H1 (cell line): ENCODE results near the gene CASTOR1. TPM values are rescaled to one million over a fixed set of nuclear protein-coding genes. Genes with fewer than 3 reads are reported as not detected.

ENCODE experiments used
- CTCF ChIA-PET: fragments of 300-600 bp; sonication (Branson Sonifier 250); formaldehyde crosslinking; loops from one replicate; lab custom pipeline; 2021; ENCODE audit not compliant: partially characterized antibody; lab: Charles Lee
- POLR2A ChIA-PET: fragments of 300-600 bp; sonication (Branson Sonifier 250); formaldehyde crosslinking; loops from one replicate; lab custom pipeline; 2021; ENCODE audit warnings: inconsistent platforms; ENCODE audit not compliant: partially characterized antibody; lab: Charles Lee
- DNase-seq, 2 experiments: peaks; one replicate each; pipeline versions ENCODE4 v3.0.0 to v3.0.0-alpha.2; 2010 to 2022; ENCODE audit warnings: low spot score in 2 of 2, low read depth in 1 of 2, mixed read lengths in 1 of 2
- FAIRE-seq: peaks from 2 replicates; lab custom pipeline; 2011; peaks lifted over from hg19 to GRCh38; lab: Jason Lieb, UNC
- H2AFZ ChIP-seq: 2 replicates; pipeline ENCODE4 v1.8.1; 2012; ENCODE audit warnings: low read length, inconsistent platforms
- H2AK5ac ChIP-seq: 2 replicates; pipeline ENCODE4 v1.6.1; 2013; ENCODE audit warnings: low read depth, low read length
- H2BK120ac ChIP-seq: replicated peaks from 2 replicates; pipeline ENCODE3; 2013; ENCODE audit warnings: low read depth, low read length, inconsistent platforms
- H2BK12ac ChIP-seq: 2 replicates; pipeline ENCODE4 v1.6.1; 2013; ENCODE audit warnings: low read depth, low read length
- H2BK15ac ChIP-seq: 2 replicates; pipeline ENCODE4 v1.6.1; 2013; ENCODE audit warnings: low read length
- H2BK20ac ChIP-seq: 2 replicates; pipeline ENCODE4 v1.6.1; 2013; ENCODE audit warnings: low read length
- H2BK5ac ChIP-seq: 2 replicates; pipeline ENCODE4 v1.6.1; 2013; ENCODE audit warnings: low read depth, low read length
- H3K14ac ChIP-seq: 2 replicates; pipeline ENCODE4 v1.6.1; 2013; ENCODE audit warnings: inconsistent platforms; ENCODE audit not compliant: insufficient read length
- H3K18ac ChIP-seq: 2 replicates; pipeline ENCODE4 v1.6.1; 2013; ENCODE audit warnings: low read length; ENCODE audit errors: extremely low read depth
- H3K23ac ChIP-seq: 2 replicates; pipeline ENCODE4 v1.6.1; 2013; ENCODE audit warnings: inconsistent platforms; ENCODE audit not compliant: insufficient read length
- H3K23me2 ChIP-seq: 2 replicates; pipeline ENCODE4 v1.6.1; 2013; ENCODE audit warnings: low read depth, low read length
- H3K27ac ChIP-seq: 2 replicates; pipeline ENCODE4 v1.6.1; 2011; ENCODE audit warnings: low read depth, low read length, inconsistent platforms
- H3K27me3 ChIP-seq, 4 experiments: replicated peaks in 1 of 4; 1 replicate in 1 of 4; 2 replicates in 3 of 4; pipeline versions ENCODE4 v1.6.1 to v1.8.1; 2011 to 2013; ENCODE audit warnings: low read length in 3 of 4, mild to moderate bottlenecking in 3 of 4, inconsistent platforms in 2 of 4, mixed read lengths in 2 of 4, moderate library complexity in 1 of 4; ENCODE audit not compliant: control insufficient read depth in 3 of 4, insufficient read depth in 3 of 4; ENCODE audit errors: extremely low read depth in 1 of 4
- H3K36me3 ChIP-seq, 4 experiments: 2 replicates each; pipeline versions ENCODE4 v1.6.1 to v1.8.1; 2011 to 2013; ENCODE audit warnings: mild to moderate bottlenecking in 4 of 4, low read length in 3 of 4, moderate library complexity in 2 of 4, control low read depth in 1 of 4, inconsistent platforms in 1 of 4; ENCODE audit not compliant: insufficient read depth in 4 of 4, control insufficient read depth in 2 of 4
- H3K4ac ChIP-seq: replicated peaks from 2 replicates; pipeline ENCODE3; 2013; ENCODE audit warnings: low read length, low read depth, mixed read lengths, inconsistent platforms; ENCODE audit not compliant: insufficient read length
- H3K4me1 ChIP-seq, 4 experiments: replicated peaks in 1 of 4; 1 replicate in 1 of 4; 2 replicates in 3 of 4; pipeline versions ENCODE4 v1.6.1 to v1.8.1; 2011 to 2013; ENCODE audit warnings: low read length in 3 of 4, inconsistent platforms in 2 of 4, mixed read lengths in 1 of 4; ENCODE audit not compliant: insufficient read depth in 4 of 4, control insufficient read depth in 3 of 4
- H3K4me2 ChIP-seq, 2 experiments: 2 replicates each; pipeline versions ENCODE4 v1.6.1 to v1.8.1; 2011 to 2013; ENCODE audit warnings: low read depth in 2 of 2, low read length in 2 of 2, control low read depth in 1 of 2, inconsistent platforms in 1 of 2, mild to moderate bottlenecking in 1 of 2; ENCODE audit not compliant: insufficient read depth in 1 of 2
- H3K4me3 ChIP-seq, 4 experiments: fragments of 200-600, 300-600 bp in 1 of 4; sonication (generic), shearing (Covaris generic), sonication (Bioruptor Twin) in 1 of 4; 2 replicates each; pipeline versions ENCODE4 v1.5.1 to v1.8.1; 2011 to 2016; ENCODE audit warnings: low read length in 4 of 4, low read depth in 3 of 4, control low read depth in 2 of 4, inconsistent platforms in 2 of 4, mild to moderate bottlenecking in 2 of 4, mixed read lengths in 1 of 4, moderate library complexity in 1 of 4; ENCODE audit not compliant: insufficient read depth in 2 of 4; ENCODE audit errors: extremely low read depth in 1 of 4
- H3K56ac ChIP-seq: replicated peaks from 2 replicates; pipeline ENCODE3; 2013; ENCODE audit warnings: low read depth, mild to moderate bottlenecking, mixed read lengths, low read length, inconsistent platforms; ENCODE audit not compliant: insufficient read length
- H3K79me1 ChIP-seq: 2 replicates; pipeline ENCODE4 v1.6.1; 2013; ENCODE audit warnings: low read depth, low read length, control low read depth
- H3K79me2 ChIP-seq, 2 experiments: 2 replicates each; pipeline versions ENCODE4 v1.6.1 to v1.8.1; 2012 to 2013; ENCODE audit warnings: low read length in 2 of 2, mild to moderate bottlenecking in 2 of 2, inconsistent platforms in 1 of 2; ENCODE audit not compliant: insufficient read depth in 2 of 2, control insufficient read depth in 1 of 2
- H3K9ac ChIP-seq, 4 experiments: replicated peaks in 1 of 4; 1 replicate in 1 of 4; 2 replicates in 3 of 4; pipeline versions ENCODE4 v1.6.1 to v1.8.1; 2011 to 2013; ENCODE audit warnings: low read depth in 3 of 4, low read length in 3 of 4, control low read depth in 2 of 4, mild to moderate bottlenecking in 2 of 4, moderate library complexity in 2 of 4, inconsistent platforms in 1 of 4; ENCODE audit errors: extremely low read depth in 1 of 4
- H3K9me3 ChIP-seq, 2 experiments: 2 replicates each; pipeline versions ENCODE4 v1.6.1 to v1.8.1; 2012 to 2013; ENCODE audit warnings: mild to moderate bottlenecking in 2 of 2, moderate library complexity in 2 of 2, control low read depth in 1 of 2, inconsistent platforms in 1 of 2, low read depth in 1 of 2, low read length in 1 of 2, mixed read lengths in 1 of 2; ENCODE audit not compliant: insufficient read depth in 2 of 2
- H4K20me1 ChIP-seq, 2 experiments: replicated peaks in 1 of 2; 2 replicates each; pipeline versions ENCODE3 to v1.8.1; 2011 to 2013; ENCODE audit warnings: inconsistent platforms in 2 of 2, low read length in 2 of 2, mild to moderate bottlenecking in 1 of 2; ENCODE audit not compliant: insufficient read depth in 2 of 2, control insufficient read depth in 1 of 2
- H4K5ac ChIP-seq: 2 replicates; pipeline ENCODE4 v1.6.1; 2013; ENCODE audit warnings: low read length, low read depth, mixed read lengths, inconsistent platforms; ENCODE audit not compliant: insufficient read length
- H4K8ac ChIP-seq: 2 replicates; pipeline ENCODE4 v1.8.0; 2013; ENCODE audit warnings: mild to moderate bottlenecking, moderate library complexity, low read length, inconsistent platforms; ENCODE audit not compliant: insufficient read depth; ENCODE audit errors: extremely low read depth
- H4K91ac ChIP-seq: replicated peaks from 2 replicates; pipeline ENCODE3; 2013; ENCODE audit warnings: low read length, mixed read lengths, inconsistent platforms; ENCODE audit not compliant: insufficient read length
- CBX5 ChIP-seq: fragments of 300-800, 300-1000 bp; sonication (generic); IDR thresholded peaks from 2 replicates; pipeline ENCODE4 v1.7.1; 2016; ENCODE audit warnings: antibody characterized with exemption, low read length, low read depth
- NANOG ChIP-seq: IDR thresholded peaks from 2 replicates; pipeline ENCODE4 v1.6.1; 2011; ENCODE audit warnings: low read length, low read depth, mild to moderate bottlenecking, inconsistent platforms; ENCODE audit not compliant: insufficient read depth, poor library complexity, severe bottlenecking
- POU5F1 ChIP-seq: IDR thresholded peaks from 2 replicates; pipeline ENCODE4 v1.6.1; 2011; ENCODE audit warnings: low read depth, mild to moderate bottlenecking, low read length, moderate library complexity
- RXRA ChIP-seq: IDR thresholded peaks from 2 replicates; pipeline ENCODE4 v1.6.1; 2011; ENCODE audit warnings: low read depth, mild to moderate bottlenecking, low read length, moderate library complexity; ENCODE audit not compliant: insufficient read depth
- SAP30 ChIP-seq: fragments of 300-600 bp; sonication (generic); IDR thresholded peaks from 2 replicates; pipeline ENCODE4 v1.7.1; 2012; ENCODE audit warnings: low read length, moderate library complexity, mild to moderate bottlenecking, inconsistent platforms; ENCODE audit not compliant: insufficient read depth, insufficient replicate concordance
- SIRT6 ChIP-seq: IDR thresholded peaks from one replicate; pipeline ENCODE4 v1.7.1; 2012; ENCODE audit warnings: low read length, inconsistent platforms
- SUZ12 ChIP-seq: fragments of 200-600 bp; sonication (generic); IDR thresholded peaks from 2 replicates; pipeline ENCODE4 v1.6.1; 2012; ENCODE audit warnings: mild to moderate bottlenecking, inconsistent platforms, low read length, moderate library complexity, mixed read lengths
- ZNF274 ChIP-seq: IDR thresholded peaks from 2 replicates; pipeline ENCODE4 v1.7.0; 2012; ENCODE audit warnings: low read length, borderline replicate concordance; ENCODE audit errors: extremely low read depth
- WGBS, 2 experiments: shearing (Covaris generic) in 1 of 2; methylation state at CpG; one replicate each; pipeline versions ENCODE4 v1.1.6 to v1.1.7; 2013 to 2015; ENCODE audit warnings: low lambda C conversion rate in 2 of 2, mixed read lengths in 2 of 2, inconsistent platforms in 1 of 2, low coverage in 1 of 2, missing lambda C conversion rate in 1 of 2; ENCODE audit not compliant: insufficient replicate concordance in 2 of 2, insufficient coverage in 1 of 2, insufficient read length in 1 of 2; ENCODE audit errors: extremely low coverage in 1 of 2, missing lambda C conversion rate in 1 of 2; 5-methylcytosine and 5-hydroxymethylcytosine counted together
- polyA plus RNA-seq, 7 experiments: library from polyadenylated mRNA; depleted of rRNA in 3 of 7; stranded (reverse) in 5 of 7; unstranded in 2 of 7; fragments of >200 nt in 5 of 7; fragments of 200-250 nt in 2 of 7; gene quantifications; 1 replicate in 5 of 7; 2 replicates in 1 of 7; 4 replicates in 1 of 7; pipeline versions ENCODE4 v1.2.1 to v1.2.3, GENCODE V29; 2011 to 2013; ENCODE audit warnings: missing spikeins in 2 of 7, mixed read lengths in 2 of 7
- total RNA-seq: library from RNA; stranded (reverse); fragmentation: NEBNext Ultra II Directional; extraction: Animal tissue kit (Norgen Biotek cat#: 25700); gene quantifications from 2 replicates; pipeline ENCODE4 v1.2.1, GENCODE V29; 2021
- TF ChIP-seq, protein P1 (sequence below): IDR thresholded peaks from 2 replicates; pipeline ENCODE4 v1.6.1; 2011; ENCODE audit warnings: low read depth, mild to moderate bottlenecking, low read length; ENCODE audit not compliant: insufficient read depth
- TF ChIP-seq, protein P2 (sequence below): IDR thresholded peaks from 2 replicates; pipeline ENCODE4 v1.6.1; 2012; ENCODE audit warnings: inconsistent platforms

The CASTOR1 gene
- total and polyA plus RNA-seq, 2 of the 8 experiments (the other 6 are each of a cell fraction or from before 2014, with no cell fraction given) = 10.3 to 36.0 TPM

DNA sequence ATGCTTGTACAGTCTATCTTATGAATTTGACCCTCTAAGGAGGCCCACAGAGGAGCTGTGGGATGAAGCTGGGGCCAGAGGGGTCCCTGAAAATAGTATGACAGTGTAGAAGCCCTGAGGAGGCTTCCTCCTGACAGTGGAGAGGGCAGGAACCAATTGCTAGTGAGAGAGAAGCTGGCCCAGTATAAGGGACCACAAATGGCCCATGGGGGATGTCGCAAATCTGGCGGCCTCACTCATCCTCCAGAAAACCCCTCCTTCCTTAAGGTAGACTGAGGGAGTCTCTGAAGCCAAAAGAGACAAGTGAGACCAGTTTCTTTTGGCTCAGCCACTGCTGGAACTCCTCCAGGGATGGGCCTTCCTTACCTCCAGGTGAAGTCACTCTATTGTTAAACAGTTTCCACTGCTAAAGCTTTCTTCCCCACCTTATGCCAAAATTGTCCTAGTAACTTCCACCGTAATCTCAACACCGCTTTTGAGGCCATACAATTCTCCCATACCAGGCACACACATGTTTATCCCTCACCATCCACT lies 17.8 kb upstream of the CASTOR1 start:
- H3K4me2 ChIP-seq = no peak overlapping the region
- no peaks in the 10 kb centered on the region for H3K79me2 ChIP-seq
- no peak overlapping the region for H3K18ac ChIP-seq
- H3K23ac ChIP-seq = no peak overlapping the region
- H3K27ac ChIP-seq = no peak overlapping the region
- no peak overlapping the region for H2AFZ ChIP-seq
- no peak overlapping the region; a peak in 1 of 7 replicates for H3K9ac ChIP-seq
- H3K79me1 ChIP-seq = no peaks in the 10 kb centered on the region
- ChIA-PET CTCF (interaction anchor here (1.8 kb wide), 1 partner anchor 8 kb away, joined by 4 read pairs; no protein-coding TSS in a partner anchor), POLR2A (no interaction called here)
- H3K4me3 ChIP-seq = no peak overlapping the region
- peaks cover 0 to 5% (median 1%) of the 10 kb centered on the region in 4 experiments; a peak in 3 of 7 replicates for H3K4me1 ChIP-seq
- H2BK5ac ChIP-seq = no peak overlapping the region
- no peak overlapping the region for H3K56ac ChIP-seq
- H3K23me2 ChIP-seq = no peaks in the 10 kb centered on the region
- no peak overlapping the region for H2BK120ac ChIP-seq
- H4K8ac ChIP-seq = no peak overlapping the region
- H4K91ac ChIP-seq = no peak overlapping the region
- H3K27me3 ChIP-seq = no peaks in the 10 kb centered on the region
- WGBS, 2 experiments = 97% methylated on average over 3 of the region's 4 CpGs; no CpG with 5 or more reads in 1 of the 2 experiments
- no peak overlapping the region for H2BK12ac ChIP-seq
- no peak for DNase-seq
- no peak overlapping the region for H4K5ac ChIP-seq
- peaks cover 0 to 2% of the 10 kb centered on the region in 2 experiments for H4K20me1 ChIP-seq
- no peak overlapping the region for H2AK5ac ChIP-seq
- no peak overlapping the region for H3K4ac ChIP-seq
- FAIRE-seq = no peak
- no peak overlapping the region for H2BK15ac ChIP-seq
- H2BK20ac ChIP-seq = no peak overlapping the region
- no peak overlapping the region for H3K14ac ChIP-seq
- no peaks in the 10 kb centered on the region for H3K36me3 ChIP-seq
- no peaks in the 10 kb centered on the region for H3K9me3 ChIP-seq
- TF ChIP-seq, protein P1, sequence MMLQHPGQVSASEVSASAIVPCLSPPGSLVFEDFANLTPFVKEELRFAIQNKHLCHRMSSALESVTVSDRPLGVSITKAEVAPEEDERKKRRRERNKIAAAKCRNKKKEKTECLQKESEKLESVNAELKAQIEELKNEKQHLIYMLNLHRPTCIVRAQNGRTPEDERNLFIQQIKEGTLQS = no peak
- TF ChIP-seq, protein P2, sequence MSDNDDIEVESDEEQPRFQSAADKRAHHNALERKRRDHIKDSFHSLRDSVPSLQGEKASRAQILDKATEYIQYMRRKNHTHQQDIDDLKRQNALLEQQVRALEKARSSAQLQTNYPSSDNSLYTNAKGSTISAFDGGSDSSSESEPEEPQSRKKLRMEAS = no peak
- TF ChIP-seq SUZ12 = no peak
- TF ChIP-seq CBX5 = no peak
- no peak for TF ChIP-seq SIRT6
- no peak for TF ChIP-seq POU5F1
- TF ChIP-seq SAP30 = no peak
- no peak for TF ChIP-seq ZNF274
- no peak for TF ChIP-seq RXRA
- no peak for TF ChIP-seq NANOG
